Embryonic facial prominence (tissue), 1 donor: ENCODE data around the gene MYBPH.

Source experiments
- DNase-seq: peaks from one replicate; pipeline ENCODE4 v3.0.0-alpha.2; 2016; ENCODE audit errors: extremely low spot score

The MYBPH gene

GRCh38 chr1:203148579-203148978 lies 27.0 kb downstream of the MYBPH start:
- no peak for DNase-seq

- DNase-seq, result no peak
These were observed 27.5 kb downstream of the MYBPH start for GRCh38 chr1:203148127-203148526.

- no peak for DNase-seq
These were observed 28.2 kb downstream of the MYBPH start for GRCh38 chr1:203147376-203147775.

GRCh38 chr1:203146537-203146936 lies 29.1 kb downstream of the MYBPH start:
- DNase-seq, result no peak

GRCh38 chr1:203146042-203146369 lies 29.6 kb downstream of the MYBPH start:
- DNase-seq, result no peak

GRCh38 chr1:203145321-203146041 lies 30.1 kb downstream of the MYBPH start:
- no peak for DNase-seq

GRCh38 chr1:203144661-203145060 lies 31.0 kb downstream of the MYBPH start:
- no peak for DNase-seq

GRCh38 chr1:203143641-203144040 lies 32.0 kb downstream of the MYBPH start:
- no peak for DNase-seq

GRCh38 chr1:203142684-203143408 lies 32.8 kb downstream of the MYBPH start:
- no peak for DNase-seq

- no peak for DNase-seq
These were observed 33.5 kb downstream of the MYBPH start for GRCh38 chr1:203142124-203142523.

GRCh38 chr1:203140743-203141520 lies 34.7 kb downstream of the MYBPH start:
- DNase-seq, result no peak

GRCh38 chr1:203139976-203140475 lies 35.6 kb downstream of the MYBPH start:
- no peak for DNase-seq

GRCh38 chr1:203138066-203138465 lies 37.6 kb downstream of the MYBPH start:
- DNase-seq, result no peak

- no peak for DNase-seq
These were observed 38.3 kb downstream of the MYBPH start for GRCh38 chr1:203137324-203137723.

- DNase-seq, result no peak
These were observed 39.1 kb downstream of the MYBPH start for GRCh38 chr1:203136409-203137042.

- no peak for DNase-seq
These were observed 39.9 kb downstream of the MYBPH start for GRCh38 chr1:203135636-203136305.

GRCh38 chr1:203133970-203134725 lies 41.5 kb downstream of the MYBPH start:
- no peak for DNase-seq

- DNase-seq, result no peak
These were observed 44.0 kb downstream of the MYBPH start for GRCh38 chr1:203131548-203132200.

GRCh38 chr1:203130358-203130985 lies 45.2 kb downstream of the MYBPH start:
- no peak for DNase-seq
